HepG2 (cell line): ENCODE results near the gene FOXD2. TPM values are rescaled to one million over a fixed set of nuclear protein-coding genes. Genes with fewer than 3 reads are reported as not detected.

Experiments used
- GABPA ChIP-seq, 2 experiments: IDR thresholded peaks; 2 replicates each; pipeline ENCODE4 v1.6.1; 2011 to 2016; ENCODE audit warnings: low read depth in 2 of 2, low read length in 1 of 2, missing biosample characterization in 1 of 2, missing genetic modification characterization in 1 of 2
- KLF13 ChIP-seq: sonication (generic); formaldehyde crosslinking; IDR thresholded peaks from 2 replicates; pipeline ENCODE4 v1.4.0; 2020; ENCODE audit warnings: mild to moderate bottlenecking, missing genetic modification reagents
- NFYB ChIP-seq: sonication (generic); formaldehyde crosslinking; IDR thresholded peaks from 2 replicates; pipeline ENCODE4 v1.4.0; 2020; ENCODE audit warnings: missing genetic modification reagents
- SOX13 ChIP-seq, 3 experiments: fragments of 450-650 bp in 1 of 3; sonication (generic) in 1 of 3; formaldehyde crosslinking in 1 of 3; IDR thresholded peaks in 2 of 3; conservative IDR thresholded peaks in 1 of 3; 2 replicates each; pipeline versions ENCODE4 v1.5.0 to v1.6.1; 2016 to 2020; ENCODE audit warnings: antibody characterized with exemption in 1 of 3, mild to moderate bottlenecking in 1 of 3, missing compliant biosample characterization in 1 of 3, missing genetic modification reagents in 1 of 3, moderate library complexity in 1 of 3
- ZBTB42 ChIP-seq: sonication (generic); formaldehyde crosslinking; IDR thresholded peaks from 2 replicates; pipeline ENCODE4 v1.5.0; 2020; ENCODE audit warnings: mild to moderate bottlenecking, missing genetic modification reagents
- polyA plus RNA-seq, 8 experiments: library from polyadenylated mRNA; depleted of rRNA in 3 of 8; stranded (reverse) in 7 of 8; unstranded in 1 of 8; fragments of >200 nt; fragmentation: Illumina TruSeq in 4 of 8; extraction: Trizol in 4 of 8; gene quantifications; 2 replicates each; pipeline versions ENCODE4 v1.2.1 to v1.2.3, GENCODE V29; 2011 to 2016; ENCODE audit warnings: low read depth in 4 of 8, missing spikeins in 1 of 8, mixed read lengths in 1 of 8; ENCODE audit not compliant: insufficient read depth in 1 of 8
- total RNA-seq, 5 experiments: library from RNA; depleted of rRNA; stranded (reverse); fragments of >200 nt; fragmentation: Illumina TruSeq; extraction: Trizol; gene quantifications; 2 replicates each; pipeline ENCODE4 v1.2.3, GENCODE V29; 2016; ENCODE audit warnings: low read depth in 1 of 5
- TF ChIP-seq, protein P1 (sequence below): sonication (generic); formaldehyde crosslinking; IDR thresholded peaks from 2 replicates; pipeline ENCODE4; 2020; ENCODE audit warnings: missing genetic modification reagents, mild to moderate bottlenecking, borderline replicate concordance
- TF ChIP-seq, protein P2 (sequence below): sonication (generic); formaldehyde crosslinking; IDR thresholded peaks from 2 replicates; pipeline ENCODE4 v1.8.0; 2022; ENCODE audit warnings: missing genetic modification reagents, mild to moderate bottlenecking, moderate library complexity, borderline replicate concordance
- TF ChIP-seq, protein P3 (sequence below): sonication (generic); formaldehyde crosslinking; conservative IDR thresholded peaks from 2 replicates; pipeline ENCODE4 v1.4.0; 2020; ENCODE audit warnings: missing genetic modification reagents
- TF ChIP-seq, protein P4 (sequence below): sonication (generic); formaldehyde crosslinking; IDR thresholded peaks from 2 replicates; pipeline ENCODE4 v1.4.0; 2020; ENCODE audit warnings: missing genetic modification reagents
- TF ChIP-seq, protein P5 (sequence below): sonication (generic); formaldehyde crosslinking; IDR thresholded peaks from 2 replicates; pipeline ENCODE4 v1.5.1; 2020; ENCODE audit warnings: missing genetic modification reagents, mild to moderate bottlenecking, borderline replicate concordance
- TF ChIP-seq, protein P6 (sequence below): IDR thresholded peaks from 2 replicates; pipeline ENCODE4 v1.6.1; 2016; ENCODE audit warnings: missing compliant biosample characterization, missing genetic modification reagents, borderline replicate concordance
- TF ChIP-seq, protein P7 (sequence below): sonication (generic); formaldehyde crosslinking; IDR thresholded peaks from 2 replicates; pipeline ENCODE4 v1.4.0; 2020; ENCODE audit warnings: low read depth, mild to moderate bottlenecking, missing genetic modification reagents
- TF ChIP-seq, protein P8 (sequence below): sonication (generic); formaldehyde crosslinking; IDR thresholded peaks from 2 replicates; pipeline ENCODE4 v1.4.0; 2020; ENCODE audit warnings: missing genetic modification reagents, borderline replicate concordance

FOXD2 gene
- total and polyA plus RNA-seq, 2 of the 13 experiments (the other 11 are each of a cell fraction or from before 2014, with no cell fraction given): 0.01 to 0.09 TPM

DNA sequence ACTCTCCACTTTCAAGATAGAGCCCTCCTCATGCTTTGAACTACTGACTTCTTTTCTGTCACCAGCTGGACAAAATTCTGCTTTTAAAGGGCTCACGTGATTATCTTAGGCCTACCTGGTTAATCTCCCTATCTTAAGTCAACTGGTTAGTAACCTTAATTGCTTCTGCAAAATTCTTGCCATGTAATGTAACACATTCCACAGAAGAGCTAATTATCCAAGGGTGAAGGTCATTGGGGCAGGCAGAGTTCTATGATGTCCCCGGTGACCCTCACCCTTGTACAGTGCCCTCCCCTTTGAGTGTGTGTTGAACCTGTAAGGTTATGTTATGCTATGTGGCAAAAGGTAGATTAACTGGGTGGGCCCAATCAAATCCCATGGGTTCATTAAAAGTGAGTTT, 47.0 kb upstream of the FOXD2 start (continued):
- TF ChIP-seq, protein P1, sequence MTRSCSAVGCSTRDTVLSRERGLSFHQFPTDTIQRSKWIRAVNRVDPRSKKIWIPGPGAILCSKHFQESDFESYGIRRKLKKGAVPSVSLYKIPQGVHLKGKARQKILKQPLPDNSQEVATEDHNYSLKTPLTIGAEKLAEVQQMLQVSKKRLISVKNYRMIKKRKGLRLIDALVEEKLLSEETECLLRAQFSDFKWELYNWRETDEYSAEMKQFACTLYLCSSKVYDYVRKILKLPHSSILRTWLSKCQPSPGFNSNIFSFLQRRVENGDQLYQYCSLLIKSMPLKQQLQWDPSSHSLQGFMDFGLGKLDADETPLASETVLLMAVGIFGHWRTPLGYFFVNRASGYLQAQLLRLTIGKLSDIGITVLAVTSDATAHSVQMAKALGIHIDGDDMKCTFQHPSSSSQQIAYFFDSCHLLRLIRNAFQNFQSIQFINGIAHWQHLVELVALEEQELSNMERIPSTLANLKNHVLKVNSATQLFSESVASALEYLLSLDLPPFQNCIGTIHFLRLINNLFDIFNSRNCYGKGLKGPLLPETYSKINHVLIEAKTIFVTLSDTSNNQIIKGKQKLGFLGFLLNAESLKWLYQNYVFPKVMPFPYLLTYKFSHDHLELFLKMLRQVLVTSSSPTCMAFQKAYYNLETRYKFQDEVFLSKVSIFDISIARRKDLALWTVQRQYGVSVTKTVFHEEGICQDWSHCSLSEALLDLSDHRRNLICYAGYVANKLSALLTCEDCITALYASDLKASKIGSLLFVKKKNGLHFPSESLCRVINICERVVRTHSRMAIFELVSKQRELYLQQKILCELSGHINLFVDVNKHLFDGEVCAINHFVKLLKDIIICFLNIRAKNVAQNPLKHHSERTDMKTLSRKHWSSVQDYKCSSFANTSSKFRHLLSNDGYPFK (CRISPR knock-in tag): no peak
- TF ChIP-seq, protein P2, sequence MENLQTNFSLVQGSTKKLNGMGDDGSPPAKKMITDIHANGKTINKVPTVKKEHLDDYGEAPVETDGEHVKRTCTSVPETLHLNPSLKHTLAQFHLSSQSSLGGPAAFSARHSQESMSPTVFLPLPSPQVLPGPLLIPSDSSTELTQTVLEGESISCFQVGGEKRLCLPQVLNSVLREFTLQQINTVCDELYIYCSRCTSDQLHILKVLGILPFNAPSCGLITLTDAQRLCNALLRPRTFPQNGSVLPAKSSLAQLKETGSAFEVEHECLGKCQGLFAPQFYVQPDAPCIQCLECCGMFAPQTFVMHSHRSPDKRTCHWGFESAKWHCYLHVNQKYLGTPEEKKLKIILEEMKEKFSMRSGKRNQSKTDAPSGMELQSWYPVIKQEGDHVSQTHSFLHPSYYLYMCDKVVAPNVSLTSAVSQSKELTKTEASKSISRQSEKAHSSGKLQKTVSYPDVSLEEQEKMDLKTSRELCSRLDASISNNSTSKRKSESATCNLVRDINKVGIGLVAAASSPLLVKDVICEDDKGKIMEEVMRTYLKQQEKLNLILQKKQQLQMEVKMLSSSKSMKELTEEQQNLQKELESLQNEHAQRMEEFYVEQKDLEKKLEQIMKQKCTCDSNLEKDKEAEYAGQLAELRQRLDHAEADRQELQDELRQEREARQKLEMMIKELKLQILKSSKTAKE: 0 out of 2 replicates have a peak, but pooled peaks have one; percentile 25
- TF ChIP-seq, protein P3, sequence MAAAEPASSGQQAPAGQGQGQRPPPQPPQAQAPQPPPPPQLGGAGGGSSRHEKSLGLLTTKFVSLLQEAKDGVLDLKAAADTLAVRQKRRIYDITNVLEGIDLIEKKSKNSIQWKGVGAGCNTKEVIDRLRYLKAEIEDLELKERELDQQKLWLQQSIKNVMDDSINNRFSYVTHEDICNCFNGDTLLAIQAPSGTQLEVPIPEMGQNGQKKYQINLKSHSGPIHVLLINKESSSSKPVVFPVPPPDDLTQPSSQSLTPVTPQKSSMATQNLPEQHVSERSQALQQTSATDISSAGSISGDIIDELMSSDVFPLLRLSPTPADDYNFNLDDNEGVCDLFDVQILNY (CRISPR knock-in tag): no peak
- TF ChIP-seq, protein P4, sequence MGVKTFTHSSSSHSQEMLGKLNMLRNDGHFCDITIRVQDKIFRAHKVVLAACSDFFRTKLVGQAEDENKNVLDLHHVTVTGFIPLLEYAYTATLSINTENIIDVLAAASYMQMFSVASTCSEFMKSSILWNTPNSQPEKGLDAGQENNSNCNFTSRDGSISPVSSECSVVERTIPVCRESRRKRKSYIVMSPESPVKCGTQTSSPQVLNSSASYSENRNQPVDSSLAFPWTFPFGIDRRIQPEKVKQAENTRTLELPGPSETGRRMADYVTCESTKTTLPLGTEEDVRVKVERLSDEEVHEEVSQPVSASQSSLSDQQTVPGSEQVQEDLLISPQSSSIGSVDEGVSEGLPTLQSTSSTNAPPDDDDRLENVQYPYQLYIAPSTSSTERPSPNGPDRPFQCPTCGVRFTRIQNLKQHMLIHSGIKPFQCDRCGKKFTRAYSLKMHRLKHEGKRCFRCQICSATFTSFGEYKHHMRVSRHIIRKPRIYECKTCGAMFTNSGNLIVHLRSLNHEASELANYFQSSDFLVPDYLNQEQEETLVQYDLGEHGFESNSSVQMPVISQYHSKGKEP: no peak
- TF ChIP-seq, protein P5, sequence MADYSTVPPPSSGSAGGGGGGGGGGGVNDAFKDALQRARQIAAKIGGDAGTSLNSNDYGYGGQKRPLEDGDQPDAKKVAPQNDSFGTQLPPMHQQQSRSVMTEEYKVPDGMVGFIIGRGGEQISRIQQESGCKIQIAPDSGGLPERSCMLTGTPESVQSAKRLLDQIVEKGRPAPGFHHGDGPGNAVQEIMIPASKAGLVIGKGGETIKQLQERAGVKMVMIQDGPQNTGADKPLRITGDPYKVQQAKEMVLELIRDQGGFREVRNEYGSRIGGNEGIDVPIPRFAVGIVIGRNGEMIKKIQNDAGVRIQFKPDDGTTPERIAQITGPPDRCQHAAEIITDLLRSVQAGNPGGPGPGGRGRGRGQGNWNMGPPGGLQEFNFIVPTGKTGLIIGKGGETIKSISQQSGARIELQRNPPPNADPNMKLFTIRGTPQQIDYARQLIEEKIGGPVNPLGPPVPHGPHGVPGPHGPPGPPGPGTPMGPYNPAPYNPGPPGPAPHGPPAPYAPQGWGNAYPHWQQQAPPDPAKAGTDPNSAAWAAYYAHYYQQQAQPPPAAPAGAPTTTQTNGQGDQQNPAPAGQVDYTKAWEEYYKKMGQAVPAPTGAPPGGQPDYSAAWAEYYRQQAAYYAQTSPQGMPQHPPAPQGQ (CRISPR knock-in tag): no peak
- TF ChIP-seq, protein P6, sequence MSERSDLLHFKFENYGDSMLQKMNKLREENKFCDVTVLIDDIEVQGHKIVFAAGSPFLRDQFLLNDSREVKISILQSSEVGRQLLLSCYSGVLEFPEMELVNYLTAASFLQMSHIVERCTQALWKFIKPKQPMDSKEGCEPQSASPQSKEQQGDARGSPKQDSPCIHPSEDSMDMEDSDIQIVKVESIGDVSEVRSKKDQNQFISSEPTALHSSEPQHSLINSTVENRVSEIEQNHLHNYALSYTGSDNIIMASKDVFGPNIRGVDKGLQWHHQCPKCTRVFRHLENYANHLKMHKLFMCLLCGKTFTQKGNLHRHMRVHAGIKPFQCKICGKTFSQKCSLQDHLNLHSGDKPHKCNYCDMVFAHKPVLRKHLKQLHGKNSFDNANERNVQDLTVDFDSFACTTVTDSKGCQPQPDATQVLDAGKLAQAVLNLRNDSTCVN (CRISPR knock-in tag): no peak
- TF ChIP-seq ZBTB42 (CRISPR knock-in tag) (no peak), NFYB (no peak), KLF13 (CRISPR knock-in tag) (no peak), GABPA (IDR thresholded peaks at IDR 0.05; ENCODE audit: low read depth, low read length) (no peak), GABPA (CRISPR knock-in tag; IDR thresholded peaks at IDR 0.05; ENCODE audit: low read depth) (no peak), SOX13 (IDR thresholded peaks at IDR 0.05) (no peak), SOX13 (CRISPR knock-in tag; conservative IDR thresholded peaks at IDR 0.05 in 1 of 2, IDR thresholded peaks at IDR 0.05 in 1 of 2) (peak in 1 of 2 experiments; percentile 44; a peak in 1 of 4 replicates)
- TF ChIP-seq, protein P7, sequence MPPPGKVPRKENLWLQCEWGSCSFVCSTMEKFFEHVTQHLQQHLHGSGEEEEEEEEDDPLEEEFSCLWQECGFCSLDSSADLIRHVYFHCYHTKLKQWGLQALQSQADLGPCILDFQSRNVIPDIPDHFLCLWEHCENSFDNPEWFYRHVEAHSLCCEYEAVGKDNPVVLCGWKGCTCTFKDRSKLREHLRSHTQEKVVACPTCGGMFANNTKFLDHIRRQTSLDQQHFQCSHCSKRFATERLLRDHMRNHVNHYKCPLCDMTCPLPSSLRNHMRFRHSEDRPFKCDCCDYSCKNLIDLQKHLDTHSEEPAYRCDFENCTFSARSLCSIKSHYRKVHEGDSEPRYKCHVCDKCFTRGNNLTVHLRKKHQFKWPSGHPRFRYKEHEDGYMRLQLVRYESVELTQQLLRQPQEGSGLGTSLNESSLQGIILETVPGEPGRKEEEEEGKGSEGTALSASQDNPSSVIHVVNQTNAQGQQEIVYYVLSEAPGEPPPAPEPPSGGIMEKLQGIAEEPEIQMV (CRISPR knock-in tag): no peak
- TF ChIP-seq, protein P8, sequence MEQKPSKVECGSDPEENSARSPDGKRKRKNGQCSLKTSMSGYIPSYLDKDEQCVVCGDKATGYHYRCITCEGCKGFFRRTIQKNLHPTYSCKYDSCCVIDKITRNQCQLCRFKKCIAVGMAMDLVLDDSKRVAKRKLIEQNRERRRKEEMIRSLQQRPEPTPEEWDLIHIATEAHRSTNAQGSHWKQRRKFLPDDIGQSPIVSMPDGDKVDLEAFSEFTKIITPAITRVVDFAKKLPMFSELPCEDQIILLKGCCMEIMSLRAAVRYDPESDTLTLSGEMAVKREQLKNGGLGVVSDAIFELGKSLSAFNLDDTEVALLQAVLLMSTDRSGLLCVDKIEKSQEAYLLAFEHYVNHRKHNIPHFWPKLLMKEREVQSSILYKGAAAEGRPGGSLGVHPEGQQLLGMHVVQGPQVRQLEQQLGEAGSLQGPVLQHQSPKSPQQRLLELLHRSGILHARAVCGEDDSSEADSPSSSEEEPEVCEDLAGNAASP (CRISPR knock-in tag): peak; percentile 62; the same call in 1 of the 2 replicates
